OCI-M2 (cell line): ENCODE measurements around the gene UMAD1.

ENCODE experiments used
- DNase-seq: peaks from one replicate; lab custom pipeline; 2025; ENCODE audit not compliant: unreplicated experiment; lab: John Stamatoyannopoulos, UW

The UMAD1 gene

GRCh38 chr7:7870555-7870954 is 230.0 kb downstream of the UMAD1 start:
- DNase-seq, result no peak

DNA sequence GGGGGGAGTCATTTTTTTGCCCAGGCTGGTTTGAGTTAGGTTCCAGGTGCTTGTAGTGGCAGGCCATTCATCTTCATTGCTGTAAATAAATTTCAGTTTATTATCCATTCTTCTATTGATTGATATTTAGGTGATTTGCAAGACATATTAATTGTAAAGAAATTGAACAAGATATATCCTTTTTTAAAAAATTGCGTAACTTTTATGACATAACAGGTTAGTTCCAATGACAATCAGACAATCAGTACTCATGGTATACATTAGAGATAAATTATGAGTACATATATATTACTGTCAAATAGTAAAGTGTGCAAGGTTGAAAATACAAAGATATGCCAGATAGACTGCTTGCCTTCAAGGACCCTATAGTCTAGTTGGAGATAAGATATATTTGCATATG is 235.9 kb downstream of the UMAD1 start:
- no peak for DNase-seq

- DNase-seq, result no peak
These were observed 241.0 kb downstream of the UMAD1 start for GRCh38 chr7:7881581-7881980.

GRCh38 chr7:7882888-7883287 is 242.3 kb downstream of the UMAD1 start:
- no peak for DNase-seq

DNA sequence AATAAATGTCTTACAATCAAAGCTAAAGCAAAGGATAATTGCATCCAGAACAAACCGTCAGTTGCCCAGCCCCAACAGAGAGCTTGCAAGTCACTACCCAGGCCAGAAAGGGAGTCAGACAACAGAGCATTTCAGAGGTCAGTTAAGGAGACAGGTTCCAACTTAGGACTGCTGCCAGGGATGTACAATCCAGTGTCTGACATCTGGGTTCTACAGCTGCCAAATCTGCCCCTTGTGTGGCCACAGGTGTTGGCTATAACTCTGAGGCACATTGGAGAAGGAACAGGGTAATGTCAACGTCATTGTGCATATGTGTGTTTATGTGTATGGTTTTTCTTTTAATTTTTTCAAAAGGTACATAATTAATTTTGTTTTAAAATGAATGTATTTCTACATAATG is 242.8 kb downstream of the UMAD1 start:
- no peak for DNase-seq

DNA sequence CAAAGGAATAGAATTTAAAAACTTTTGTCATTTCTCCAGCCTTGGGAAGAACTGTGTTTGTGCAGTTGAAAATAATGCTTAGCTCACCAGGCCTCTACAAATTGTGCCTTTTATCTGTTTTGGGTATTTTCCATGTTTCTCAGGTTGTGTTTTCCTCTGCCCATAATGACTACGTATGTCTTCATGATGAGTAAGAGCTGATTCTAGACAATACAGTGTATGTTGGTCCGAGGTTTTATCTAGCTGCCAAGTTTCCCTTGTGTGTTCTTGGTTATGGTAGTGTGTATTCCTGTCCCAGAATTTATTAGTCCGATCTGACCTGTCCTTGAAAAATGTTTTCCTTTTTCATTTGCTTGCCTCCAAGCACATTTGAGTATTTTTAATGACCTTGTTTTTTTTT is 244.3 kb downstream of the UMAD1 start:
- DNase-seq, result no peak

DNA sequence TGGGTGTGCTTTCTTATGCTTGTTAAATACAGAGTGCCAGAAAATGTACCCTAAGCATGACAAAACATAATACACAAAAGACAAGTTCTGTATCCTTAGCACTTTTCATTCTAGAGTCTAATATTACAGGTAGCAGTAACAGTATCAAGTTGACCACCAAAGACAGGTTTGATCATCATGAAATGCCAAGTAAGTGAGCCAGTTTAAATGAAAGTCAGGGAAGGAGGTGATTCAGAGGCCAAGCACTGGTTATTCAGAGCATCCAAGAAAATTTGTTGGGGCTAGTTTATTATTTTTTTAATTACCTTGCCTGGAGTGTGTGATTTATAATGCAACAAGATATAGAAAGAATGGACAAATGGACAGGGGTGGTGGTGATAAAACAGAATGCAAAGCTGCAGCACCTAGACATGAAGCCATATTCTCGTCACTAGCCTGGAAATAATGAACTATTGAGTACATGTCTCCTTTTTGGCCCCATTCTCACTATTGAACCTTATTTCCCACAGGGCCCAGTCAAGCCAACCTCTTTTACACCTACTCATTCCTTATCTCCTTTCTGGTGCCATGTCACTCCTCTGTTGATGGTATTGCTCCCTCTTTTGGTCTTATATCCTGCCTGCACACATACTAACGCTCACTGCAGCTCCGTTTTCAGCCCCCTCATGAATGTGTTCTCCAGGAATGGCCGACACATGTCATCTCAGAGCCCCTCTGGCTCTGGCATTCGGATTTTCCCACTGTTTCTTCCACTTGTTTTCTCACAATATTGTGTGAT is 249.4 kb downstream of the UMAD1 start:
- DNase-seq, result no peak

GRCh38 chr7:7895004-7895650 is 254.6 kb downstream of the UMAD1 start:
- no peak for DNase-seq

- no peak for DNase-seq
These were observed 255.2 kb downstream of the UMAD1 start for GRCh38 chr7:7895754-7896153.

GRCh38 chr7:7897509-7897908 is 257.0 kb downstream of the UMAD1 start:
- DNase-seq, result no peak

- no peak for DNase-seq
These were observed 257.5 kb downstream of the UMAD1 start for GRCh38 chr7:7897949-7898515.

DNA sequence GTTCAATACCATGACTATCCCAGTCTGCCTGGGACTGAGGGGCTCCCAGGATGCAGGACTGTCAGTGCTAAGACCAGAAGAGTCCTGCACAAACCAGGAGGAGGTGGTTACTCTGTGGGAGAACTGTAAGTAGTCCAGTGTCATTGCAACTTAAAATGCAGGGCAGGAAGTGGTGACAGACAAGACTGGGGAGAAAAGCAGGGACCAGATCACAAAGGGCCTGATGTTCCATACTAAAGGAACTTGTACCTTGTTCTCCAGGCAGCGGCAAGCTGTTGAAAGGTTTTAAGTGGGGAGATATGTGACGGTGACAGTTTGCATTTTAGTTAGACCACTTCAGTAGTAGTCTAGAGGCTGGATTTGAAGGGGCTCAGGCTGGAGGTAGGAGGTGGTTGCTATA is 262.3 kb downstream of the UMAD1 start:
- DNase-seq, result no peak

DNA sequence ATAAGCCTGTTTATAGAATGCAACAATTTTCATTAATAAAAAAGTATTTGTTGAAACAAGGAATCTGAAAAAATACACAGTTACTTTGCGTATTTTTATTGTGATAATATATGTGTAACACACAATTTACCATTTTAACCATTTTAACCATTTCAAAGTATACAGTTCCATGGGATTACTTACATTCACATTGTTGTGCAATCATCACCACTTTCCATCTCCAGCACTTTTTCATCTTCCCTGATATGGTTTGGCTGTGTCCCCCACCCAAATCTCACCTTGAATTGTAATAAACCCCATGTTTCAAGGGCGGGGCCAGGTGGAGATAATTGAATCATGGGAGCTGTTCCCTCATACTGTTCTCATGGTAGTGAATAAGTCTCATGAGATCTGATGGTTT is 266.8 kb downstream of the UMAD1 start:
- no peak for DNase-seq

DNA sequence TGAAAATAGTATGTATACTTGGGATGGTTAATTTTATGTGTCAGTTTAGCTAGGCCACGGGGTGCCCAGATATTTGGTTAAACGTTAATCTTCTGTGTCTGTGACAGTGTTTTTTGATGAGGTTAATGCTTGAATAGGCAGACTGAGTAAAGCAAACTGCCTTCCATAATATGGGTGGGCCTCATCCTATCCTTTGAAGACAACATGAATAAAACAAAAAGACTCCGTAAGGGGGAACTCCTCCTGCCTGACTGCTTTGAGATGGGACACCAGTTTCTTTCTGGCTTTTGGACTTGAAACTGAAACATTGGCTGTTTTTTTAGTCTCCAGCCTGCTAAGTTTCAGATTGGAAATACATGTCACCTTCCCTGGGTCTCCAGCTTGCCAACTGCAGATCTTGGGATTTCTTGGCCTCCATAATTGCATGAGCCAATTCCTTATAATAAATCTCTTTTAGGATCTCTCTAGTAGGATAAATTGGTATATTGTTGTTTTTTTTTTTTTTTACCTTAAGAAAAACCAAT is 268.1 kb downstream of the UMAD1 start:
- no peak for DNase-seq

- no peak for DNase-seq
These were observed 268.8 kb downstream of the UMAD1 start for GRCh38 chr7:7909376-7909775.

DNA sequence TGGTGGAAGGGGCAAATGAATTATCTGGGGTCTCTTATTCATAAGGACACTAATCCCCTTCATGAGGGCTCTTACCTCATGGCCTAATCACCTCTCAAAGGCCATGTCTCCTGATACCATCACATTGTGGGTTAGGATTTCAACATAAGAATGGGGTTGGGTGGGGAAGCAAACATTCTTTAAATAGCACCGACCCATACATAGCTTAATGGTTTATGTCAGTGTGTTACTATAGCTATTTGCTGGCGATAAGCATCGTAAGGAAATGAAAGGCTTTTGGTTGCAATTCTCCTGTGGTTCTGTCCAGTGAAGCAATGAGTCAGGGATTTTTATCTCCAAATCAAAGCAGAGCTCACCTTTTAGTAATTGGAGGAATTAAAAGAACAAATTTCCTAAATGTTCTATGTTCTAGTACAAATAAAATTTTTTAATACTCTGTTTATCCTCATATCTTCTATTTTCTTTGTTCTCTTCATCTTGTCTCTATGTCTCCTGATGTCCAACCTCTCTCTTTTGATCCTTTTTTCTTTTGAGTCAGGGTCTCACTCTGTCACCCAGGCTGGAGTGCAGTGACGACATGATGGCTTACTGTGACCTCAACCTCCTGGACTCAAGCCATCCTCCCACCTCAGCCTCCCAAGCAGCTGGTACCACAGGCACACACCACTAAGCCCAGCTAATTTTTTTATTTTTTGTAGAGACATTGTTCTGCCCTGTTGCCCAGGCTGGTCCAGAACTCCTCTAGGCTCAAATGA is 271.0 kb downstream of the UMAD1 start:
- DNase-seq, result no peak

DNA sequence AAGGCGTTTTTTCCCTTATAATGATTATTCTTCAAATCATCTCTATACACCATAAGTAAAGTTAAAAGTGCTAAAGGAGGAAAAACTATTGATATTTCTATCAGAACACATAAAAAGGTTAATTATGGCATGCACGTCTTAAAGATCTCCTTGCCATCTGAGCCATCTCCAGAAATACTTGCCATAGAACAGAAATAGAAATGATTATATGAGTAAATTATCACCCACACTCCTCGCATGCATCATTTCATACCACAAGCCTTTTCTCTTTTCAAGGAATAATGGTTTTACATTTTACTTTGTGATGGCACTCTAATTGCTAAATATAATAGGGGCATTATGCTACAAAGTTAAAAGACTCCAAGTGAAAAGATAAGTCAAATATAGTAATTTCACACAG is 272.4 kb downstream of the UMAD1 start:
- DNase-seq, result no peak

- no peak for DNase-seq
These were observed 273.0 kb downstream of the UMAD1 start for GRCh38 chr7:7913504-7913903.

DNA sequence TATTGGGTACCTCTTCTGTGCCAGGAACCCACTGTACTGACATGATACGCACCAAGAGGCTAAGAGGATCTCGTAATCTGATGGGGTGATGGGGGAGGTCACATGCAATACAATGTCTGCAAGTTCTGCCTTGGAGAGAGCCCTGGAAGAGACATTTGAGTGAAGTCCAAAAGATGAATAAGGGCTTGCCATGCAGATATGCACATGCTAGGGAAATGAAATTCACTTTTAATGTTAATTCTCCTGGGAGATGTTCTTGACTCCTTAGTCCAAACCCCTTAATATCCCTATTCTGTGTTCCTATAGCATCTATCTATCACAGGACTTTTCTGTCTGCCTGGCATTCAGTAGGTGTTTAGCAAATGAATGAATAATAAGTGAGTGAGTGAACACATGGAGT is 274.0 kb downstream of the UMAD1 start:
- DNase-seq, result no peak

GRCh38 chr7:7916064-7916463 is 275.5 kb downstream of the UMAD1 start:
- DNase-seq, result no peak

- DNase-seq, result no peak
These were observed 277.0 kb downstream of the UMAD1 start for GRCh38 chr7:7917593-7917992.
